ENCODE data around the gene PGAM2. TPM values are rescaled to one million over a fixed set of nuclear protein-coding genes. Genes with fewer than 3 reads are reported as not detected.

The PGAM2 gene
- total and polyA plus RNA-seq, 2 experiments from 2014 or later, result 0.73 TPM; not detected in 1

- no peaks in the 10 kb centered on the region for H3K36me3 ChIP-seq (replicated peaks; ENCODE audit: insufficient read depth, low read depth)
- no peaks in the 10 kb centered on the region for H3K9me2 ChIP-seq (replicated peaks; ENCODE audit: insufficient read depth)
- no peaks in the 10 kb centered on the region for H3K9me3 ChIP-seq (ENCODE audit: low read depth)
- TF ChIP-seq, protein P1, sequence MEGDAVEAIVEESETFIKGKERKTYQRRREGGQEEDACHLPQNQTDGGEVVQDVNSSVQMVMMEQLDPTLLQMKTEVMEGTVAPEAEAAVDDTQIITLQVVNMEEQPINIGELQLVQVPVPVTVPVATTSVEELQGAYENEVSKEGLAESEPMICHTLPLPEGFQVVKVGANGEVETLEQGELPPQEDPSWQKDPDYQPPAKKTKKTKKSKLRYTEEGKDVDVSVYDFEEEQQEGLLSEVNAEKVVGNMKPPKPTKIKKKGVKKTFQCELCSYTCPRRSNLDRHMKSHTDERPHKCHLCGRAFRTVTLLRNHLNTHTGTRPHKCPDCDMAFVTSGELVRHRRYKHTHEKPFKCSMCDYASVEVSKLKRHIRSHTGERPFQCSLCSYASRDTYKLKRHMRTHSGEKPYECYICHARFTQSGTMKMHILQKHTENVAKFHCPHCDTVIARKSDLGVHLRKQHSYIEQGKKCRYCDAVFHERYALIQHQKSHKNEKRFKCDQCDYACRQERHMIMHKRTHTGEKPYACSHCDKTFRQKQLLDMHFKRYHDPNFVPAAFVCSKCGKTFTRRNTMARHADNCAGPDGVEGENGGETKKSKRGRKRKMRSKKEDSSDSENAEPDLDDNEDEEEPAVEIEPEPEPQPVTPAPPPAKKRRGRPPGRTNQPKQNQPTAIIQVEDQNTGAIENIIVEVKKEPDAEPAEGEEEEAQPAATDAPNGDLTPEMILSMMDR (IDR thresholded peaks at IDR 0.05; ENCODE audit: poor library complexity), result no peak
- no peak for TF ChIP-seq EZH2 (IDR thresholded peaks at IDR 0.05; ENCODE audit: borderline replicate concordance)
- TF ChIP-seq EZH2phosphoT487 (IDR thresholded peaks at IDR 0.05; ENCODE audit: low read depth, severe bottlenecking, unreplicated experiment), result no peak
- H2AFZ ChIP-seq, result no peak overlapping the region
- no peaks in the 10 kb centered on the region for H3K79me2 ChIP-seq
- H4K20me1 ChIP-seq (ENCODE audit: insufficient read depth, poor library complexity, severe bottlenecking), result no peaks in the 10 kb centered on the region
- DNase-seq (ENCODE audit: low spot score), result peak; percentile 55
- no peaks in the 10 kb centered on the region for H3K27me3 ChIP-seq
- peak overlapping the region; percentile 66 for H3K27ac ChIP-seq
- peaks cover 9% of the 10 kb centered on the region for H3K4me1 ChIP-seq (ENCODE audit: insufficient read depth)
- WGBS (ENCODE audit: low lambda C conversion rate, missing lambda C conversion rate), result 74% methylated on average over 9 of the region's 9 CpGs
- no peak overlapping the region for H3K4me2 ChIP-seq
- no peak overlapping the region for H3K4me3 ChIP-seq
These were observed 6.5 kb upstream of the PGAM2 start for GRCh38 chr7:44071726-44072363.

GRCh38 chr7:44068054-44068453 is 2.7 kb upstream of the PGAM2 start:
- 84% methylated on average over 7 of the region's 7 CpGs for WGBS (ENCODE audit: low lambda C conversion rate, missing lambda C conversion rate)
- no peak for DNase-seq (ENCODE audit: low spot score)

DNA sequence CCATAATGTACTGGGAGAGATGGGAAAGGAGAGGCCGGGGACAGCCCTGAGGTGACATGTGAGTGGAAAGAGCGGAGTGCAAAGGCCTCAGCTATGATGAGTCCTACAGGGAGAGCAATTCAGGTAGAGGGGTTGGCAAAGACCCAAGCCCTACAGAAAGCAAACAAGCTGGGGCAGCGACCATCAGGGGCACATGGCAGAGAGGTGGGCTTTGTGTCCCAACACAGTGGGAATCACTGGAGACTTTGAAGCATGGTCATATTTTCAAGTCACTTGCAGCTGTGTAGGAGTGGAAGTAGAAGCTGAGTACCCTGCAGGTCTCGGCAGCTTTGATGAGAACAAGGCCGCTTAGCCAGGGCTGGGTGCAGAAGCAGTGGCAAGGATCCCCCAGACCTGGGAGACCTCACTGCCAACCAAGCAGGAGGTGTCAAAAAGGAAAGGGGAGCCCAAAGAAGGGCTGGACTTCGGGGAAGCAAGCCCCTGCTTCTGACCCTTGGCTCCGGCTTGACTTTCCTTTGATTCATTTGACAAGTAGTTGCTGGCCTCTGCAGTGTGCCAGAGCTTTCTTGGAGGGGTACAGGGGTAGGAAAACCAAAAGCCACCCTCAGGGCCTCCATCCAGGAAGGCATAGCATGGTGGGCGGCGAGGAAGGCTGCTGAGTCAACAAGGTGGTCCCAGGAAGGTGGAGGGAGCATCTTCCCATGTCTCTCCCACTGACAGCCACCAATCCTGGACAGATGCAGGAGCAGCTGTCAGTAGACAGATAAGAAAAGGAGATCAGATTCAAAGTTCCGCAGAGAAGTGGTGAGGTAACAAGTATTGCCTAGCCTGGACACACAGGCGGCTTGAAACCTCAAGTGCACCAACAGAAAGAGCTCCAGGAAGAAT is 1.9 kb upstream of the PGAM2 start:
- WGBS (ENCODE audit: low lambda C conversion rate, missing lambda C conversion rate), result 88% methylated on average over 11 of the region's 11 CpGs
- no peaks in the 10 kb centered on the region for H3K9me3 ChIP-seq (ENCODE audit: low read depth)

More at GRCh38 chr7:44068054-44068453, 2.7 kb upstream of the PGAM2 start:
- TF ChIP-seq EZH2phosphoT487 (IDR thresholded peaks at IDR 0.05; ENCODE audit: low read depth, severe bottlenecking, unreplicated experiment) (no peak), EZH2 (IDR thresholded peaks at IDR 0.05; ENCODE audit: borderline replicate concordance) (no peak)
- TF ChIP-seq, protein P1 (IDR thresholded peaks at IDR 0.05; ENCODE audit: poor library complexity), result no peak
- no peaks in the 10 kb centered on the region for H3K9me3 ChIP-seq (ENCODE audit: low read depth)
- no peaks in the 10 kb centered on the region for H3K36me3 ChIP-seq (replicated peaks; ENCODE audit: insufficient read depth, low read depth)
- no peaks in the 10 kb centered on the region for H3K9me2 ChIP-seq (replicated peaks; ENCODE audit: insufficient read depth)
- peaks cover 9% of the 10 kb centered on the region for H3K4me1 ChIP-seq (ENCODE audit: insufficient read depth)
- H3K79me2 ChIP-seq, result no peaks in the 10 kb centered on the region
- no peak overlapping the region for H3K4me2 ChIP-seq
- no peaks in the 10 kb centered on the region for H4K20me1 ChIP-seq (ENCODE audit: insufficient read depth, poor library complexity, severe bottlenecking)
- no peaks in the 10 kb centered on the region for H3K27me3 ChIP-seq
- no peak overlapping the region for H2AFZ ChIP-seq
- H3K27ac ChIP-seq, result no peak overlapping the region
- no peak overlapping the region for H3K4me3 ChIP-seq

More for the DNA sequence above, 1.9 kb upstream of the PGAM2 start:
- Histone ChIP-seq H3K36me3 (replicated peaks; ENCODE audit: insufficient read depth, low read depth) (no peaks in the 10 kb centered on the region), H4K20me1 (ENCODE audit: insufficient read depth, poor library complexity, severe bottlenecking) (no peaks in the 10 kb centered on the region), H3K4me3 (no peak overlapping the region), H3K9me2 (replicated peaks; ENCODE audit: insufficient read depth) (no peaks in the 10 kb centered on the region), H3K27ac (no peak overlapping the region), H3K4me2 (no peak overlapping the region), H3K27me3 (no peaks in the 10 kb centered on the region), H2AFZ (no peak overlapping the region), H3K79me2 (no peaks in the 10 kb centered on the region), H3K4me1 (ENCODE audit: insufficient read depth) (peaks cover 4% of the 10 kb centered on the region)
- TF ChIP-seq EZH2 (IDR thresholded peaks at IDR 0.05; ENCODE audit: borderline replicate concordance) (no peak), EZH2phosphoT487 (IDR thresholded peaks at IDR 0.05; ENCODE audit: low read depth, severe bottlenecking, unreplicated experiment) (no peak)
- TF ChIP-seq, protein P1 (IDR thresholded peaks at IDR 0.05; ENCODE audit: poor library complexity), result no peak
- DNase-seq (ENCODE audit: low spot score), result no peak

Data from hepatocyte (in vitro differentiated cells).